ENCODE measurements around the gene SLC34A1.

The SLC34A1 gene

GRCh38 chr5:177428574-177429217 lies 44.5 kb downstream of the SLC34A1 start:
- H3K27ac Mint-ChIP-seq = peak overlapping the region; percentile 94
- peak overlapping the region; percentile 98 for H3K4me3 Mint-ChIP-seq
- H3K36me3 Mint-ChIP-seq (ENCODE audit: low read depth) = peaks cover 58% of the 10 kb centered on the region
- H3K27me3 Mint-ChIP-seq (ENCODE audit: low read depth) = peaks cover 2% of the 10 kb centered on the region
- no peaks in the 10 kb centered on the region for H3K9me3 Mint-ChIP-seq
- no peak for DNase-seq (ENCODE audit: low spot score)
- H3K4me1 Mint-ChIP-seq (ENCODE audit: low read depth) = peaks cover 66% of the 10 kb centered on the region

GRCh38 chr5:177429248-177430040 lies 45.2 kb downstream of the SLC34A1 start:
- Mint-ChIP-seq H3K27me3 (ENCODE audit: low read depth) (peaks cover 2% of the 10 kb centered on the region), H3K9me3 (no peaks in the 10 kb centered on the region), H3K36me3 (ENCODE audit: low read depth) (peaks cover 64% of the 10 kb centered on the region), H3K4me3 (peak overlapping the region; percentile 98), H3K4me1 (ENCODE audit: low read depth) (peaks cover 65% of the 10 kb centered on the region), H3K27ac (peak overlapping the region; percentile 94)
- DNase-seq (ENCODE audit: low spot score) = peak; percentile 88

- H3K9me3 Mint-ChIP-seq = no peaks in the 10 kb centered on the region
- peak overlapping the region; percentile 94 for H3K27ac Mint-ChIP-seq
- H3K4me3 Mint-ChIP-seq = peak overlapping the region; percentile 98
- peaks cover 71% of the 10 kb centered on the region for H3K36me3 Mint-ChIP-seq (ENCODE audit: low read depth)
- DNase-seq (ENCODE audit: low spot score) = no peak
- H3K4me1 Mint-ChIP-seq (ENCODE audit: low read depth) = peaks cover 62% of the 10 kb centered on the region
- peaks cover 2% of the 10 kb centered on the region for H3K27me3 Mint-ChIP-seq (ENCODE audit: low read depth)
These were observed 46.1 kb downstream of the SLC34A1 start for GRCh38 chr5:177430140-177430951.

- Mint-ChIP-seq H3K36me3 (ENCODE audit: low read depth) (peaks cover 75% of the 10 kb centered on the region), H3K9me3 (no peaks in the 10 kb centered on the region), H3K4me1 (ENCODE audit: low read depth) (peaks cover 58% of the 10 kb centered on the region), H3K27ac (peak overlapping the region; percentile 94), H3K27me3 (ENCODE audit: low read depth) (peaks cover 2% of the 10 kb centered on the region), H3K4me3 (peak overlapping the region; percentile 98)
- no peak for DNase-seq (ENCODE audit: low spot score)
These were observed 46.7 kb downstream of the SLC34A1 start for GRCh38 chr5:177430972-177431316.

- Mint-ChIP-seq H3K27me3 (ENCODE audit: low read depth) (no peaks in the 10 kb centered on the region), H3K36me3 (ENCODE audit: low read depth) (peaks cover 77% of the 10 kb centered on the region)
- peak; percentile 77 for DNase-seq (ENCODE audit: low spot score)
These were observed 47.3 kb downstream of the SLC34A1 start for GRCh38 chr5:177431317-177432142.

GRCh38 chr5:177432143-177432838 lies 48.1 kb downstream of the SLC34A1 start:
- Mint-ChIP-seq H3K4me1 (ENCODE audit: low read depth) (peaks cover 58% of the 10 kb centered on the region), H3K36me3 (ENCODE audit: low read depth) (peaks cover 81% of the 10 kb centered on the region), H3K27ac (peak overlapping the region; percentile 96), H3K27me3 (ENCODE audit: low read depth) (no peaks in the 10 kb centered on the region), H3K4me3 (peak overlapping the region; percentile 98), H3K9me3 (no peaks in the 10 kb centered on the region)
- peak; percentile 68 for DNase-seq (ENCODE audit: low spot score)

More at GRCh38 chr5:177431317-177432142, 47.3 kb downstream of the SLC34A1 start:
- Mint-ChIP-seq H3K4me1 (ENCODE audit: low read depth) (peaks cover 56% of the 10 kb centered on the region), H3K9me3 (no peaks in the 10 kb centered on the region), H3K27ac (peak overlapping the region; percentile 96), H3K4me3 (peak overlapping the region; percentile 98)

GRCh38 chr5:177432839-177433657 lies 48.8 kb downstream of the SLC34A1 start:
- Mint-ChIP-seq H3K27ac (peak overlapping the region; percentile 57), H3K4me3 (peak overlapping the region; percentile 98), H3K36me3 (ENCODE audit: low read depth) (peaks cover 81% of the 10 kb centered on the region), H3K9me3 (no peaks in the 10 kb centered on the region), H3K27me3 (ENCODE audit: low read depth) (no peaks in the 10 kb centered on the region), H3K4me1 (ENCODE audit: low read depth) (peaks cover 57% of the 10 kb centered on the region)
- DNase-seq (ENCODE audit: low spot score) = no peak

- no peaks in the 10 kb centered on the region for H3K9me3 Mint-ChIP-seq
- H3K27me3 Mint-ChIP-seq (ENCODE audit: low read depth) = no peaks in the 10 kb centered on the region
- H3K4me3 Mint-ChIP-seq = peak overlapping the region; percentile 38
- H3K27ac Mint-ChIP-seq = peak overlapping the region; percentile 57
- no peak for DNase-seq (ENCODE audit: low spot score)
- H3K4me1 Mint-ChIP-seq (ENCODE audit: low read depth) = peaks cover 53% of the 10 kb centered on the region
- peaks cover 84% of the 10 kb centered on the region for H3K36me3 Mint-ChIP-seq (ENCODE audit: low read depth)
These were observed 49.5 kb downstream of the SLC34A1 start for GRCh38 chr5:177433658-177434217.

- H3K27ac Mint-ChIP-seq = peak overlapping the region; percentile 82
- peaks cover 81% of the 10 kb centered on the region for H3K36me3 Mint-ChIP-seq (ENCODE audit: low read depth)
- peak; percentile 58 for DNase-seq (ENCODE audit: low spot score)
- no peaks in the 10 kb centered on the region for H3K9me3 Mint-ChIP-seq
- H3K4me1 Mint-ChIP-seq (ENCODE audit: low read depth) = peaks cover 46% of the 10 kb centered on the region
- H3K4me3 Mint-ChIP-seq = peak overlapping the region; percentile 71
- no peaks in the 10 kb centered on the region for H3K27me3 Mint-ChIP-seq (ENCODE audit: low read depth)
These were observed 50.2 kb downstream of the SLC34A1 start for GRCh38 chr5:177434437-177434836.

- no peak overlapping the region for H3K27ac Mint-ChIP-seq
- no peaks in the 10 kb centered on the region for H3K9me3 Mint-ChIP-seq
- H3K27me3 Mint-ChIP-seq (ENCODE audit: low read depth) = no peaks in the 10 kb centered on the region
- peaks cover 81% of the 10 kb centered on the region for H3K36me3 Mint-ChIP-seq (ENCODE audit: low read depth)
- DNase-seq (ENCODE audit: low spot score) = no peak
- H3K4me3 Mint-ChIP-seq = no peak overlapping the region
- H3K4me1 Mint-ChIP-seq (ENCODE audit: low read depth) = peaks cover 45% of the 10 kb centered on the region
These were observed 50.9 kb downstream of the SLC34A1 start for GRCh38 chr5:177434942-177435738.

GRCh38 chr5:177435847-177436536 lies 51.8 kb downstream of the SLC34A1 start:
- H3K4me3 Mint-ChIP-seq = no peak overlapping the region
- peaks cover 37% of the 10 kb centered on the region for H3K4me1 Mint-ChIP-seq (ENCODE audit: low read depth)
- no peaks in the 10 kb centered on the region for H3K9me3 Mint-ChIP-seq
- H3K27me3 Mint-ChIP-seq (ENCODE audit: low read depth) = no peaks in the 10 kb centered on the region
- H3K27ac Mint-ChIP-seq = no peak overlapping the region
- DNase-seq (ENCODE audit: low spot score) = no peak
- H3K36me3 Mint-ChIP-seq (ENCODE audit: low read depth) = peaks cover 73% of the 10 kb centered on the region

All from T-helper 2 cell treated with Interferon-gamma antibody and Interleukin-4, amounts not matched to agents 5 μg/mL and 100 μg/mL, for 36 hours (primary cell).